Urinary bladder (tissue), 4 donors: Measurements from ENCODE around the gene ARL6IP6. TPM values are rescaled to one million over a fixed set of nuclear protein-coding genes. Genes with fewer than 3 reads are reported as not detected.

ENCODE experiments used
- DNase-seq: peaks from one replicate; pipeline ENCODE4 v3.0.0-alpha.2; 2015; ENCODE audit errors: extremely low spot score
- H3K27ac ChIP-seq: one replicate; pipeline ENCODE4 v1.5.1; 2013; ENCODE audit warnings: low read depth, mild to moderate bottlenecking, moderate library complexity
- H3K36me3 ChIP-seq: one replicate; pipeline ENCODE4 v1.6.1; 2013; ENCODE audit warnings: mild to moderate bottlenecking, moderate library complexity; ENCODE audit not compliant: insufficient read depth
- H3K4me1 ChIP-seq: one replicate; pipeline ENCODE4 v1.6.1; 2013; ENCODE audit warnings: mild to moderate bottlenecking, moderate library complexity; ENCODE audit not compliant: insufficient read depth
- H3K4me3 ChIP-seq: one replicate; pipeline ENCODE4 v1.5.1; 2013; ENCODE audit warnings: low read depth, low read length
- WGBS: extraction: QIAGEN DNeasy Blood & Tissue Kit; methylation state at CpG from one replicate; pipeline ENCODE4 v1.1.7; 2013; 5-methylcytosine and 5-hydroxymethylcytosine counted together
- polyA plus RNA-seq: library from polyadenylated mRNA; stranded (reverse); fragments of 200-250 nt; gene quantifications from one replicate; pipeline ENCODE4 v1.2.3, GENCODE V29; 2013
- total RNA-seq: library from RNA; depleted of rRNA; stranded (reverse); fragments of >200 nt; gene quantifications from one replicate; pipeline ENCODE4 v1.2.3, GENCODE V29; 2014
- donor health status: healthy with polysubstance abuse.
- donor health status: healthy.

The ARL6IP6 gene
- total RNA-seq: 30.2 TPM
- polyA plus RNA-seq: 10.9 TPM

DNA sequence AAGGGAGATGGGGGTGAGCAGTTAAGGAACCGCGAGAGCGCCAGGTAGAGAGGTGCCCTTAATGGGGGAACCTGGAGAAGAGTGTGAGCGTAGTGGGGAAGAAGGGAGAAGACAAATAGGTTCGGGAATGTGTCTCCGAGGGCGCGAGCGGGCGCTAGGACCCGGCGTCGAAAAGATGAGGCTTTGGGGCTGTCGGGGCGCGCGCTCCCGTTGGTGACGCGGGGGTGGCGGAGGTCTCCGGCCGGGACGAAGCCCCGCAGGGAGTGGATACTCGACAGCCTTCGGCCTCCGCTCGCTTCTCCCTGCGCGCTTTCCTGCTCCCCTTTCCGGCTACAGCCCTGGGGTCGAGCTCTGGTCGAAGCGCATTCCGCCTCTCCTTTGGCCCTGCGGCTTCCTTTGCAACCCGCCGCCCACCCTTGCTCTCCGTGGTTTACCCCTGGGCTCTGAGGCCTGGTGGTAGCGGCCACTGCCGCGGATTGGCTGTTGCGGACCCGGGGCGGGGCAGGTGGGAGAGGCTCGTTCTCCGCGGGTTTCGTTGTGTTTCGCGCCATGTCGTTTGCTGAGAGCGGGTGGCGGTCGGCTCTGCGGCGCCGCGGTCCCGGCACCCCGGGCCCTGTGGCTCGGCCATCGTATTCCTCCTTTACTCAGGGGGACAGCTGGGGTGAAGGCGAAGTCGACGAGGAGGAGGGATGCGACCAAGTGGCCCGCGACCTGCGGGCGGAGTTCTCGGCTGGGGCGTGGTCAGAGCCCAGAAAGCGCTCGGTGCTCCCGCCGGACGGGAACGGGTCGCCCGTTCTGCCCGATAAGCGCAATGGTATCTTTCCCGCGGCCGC is at the start of gene ARL6IP6:
Gene ARL6IP6, plus strand, starts transcription at position 545 of the 833 bp plus-strand sequence. Its CDS starts 5 bp downstream, at position 550.
- DNase-seq: peak; percentile 90
- H3K36me3 ChIP-seq: no peaks in the 10 kb centered on the region
- peak within 1 kb of the TSS; percentile 70 for H3K4me3 ChIP-seq
- under 1% methylated on average over 87 of the region's 87 CpGs for WGBS
- peaks cover 2% of the 10 kb centered on the region for H3K4me1 ChIP-seq
- peak within 1 kb of the TSS; percentile 96 for H3K27ac ChIP-seq

- 93% methylated on average over 4 of the region's 4 CpGs for WGBS
- H3K36me3 ChIP-seq: peaks cover 2% of the 10 kb centered on the region
- no peaks in the 10 kb centered on the region for H3K4me1 ChIP-seq
- no peak overlapping the region for H3K4me3 ChIP-seq
- no peak overlapping the region for H3K27ac ChIP-seq
- no peak for DNase-seq
Measured at GRCh38 chr2:152674334-152674733, 44.1 kb upstream of the ARL6IP6 start.

GRCh38 chr2:152676461-152676860 is 42.0 kb upstream of the ARL6IP6 start:
- no peaks in the 10 kb centered on the region for H3K4me1 ChIP-seq
- peaks cover 4% of the 10 kb centered on the region for H3K36me3 ChIP-seq
- H3K4me3 ChIP-seq: no peak overlapping the region
- no peak for DNase-seq
- H3K27ac ChIP-seq: no peak overlapping the region
- WGBS: 87% methylated on average over 3 of the region's 3 CpGs

DNA sequence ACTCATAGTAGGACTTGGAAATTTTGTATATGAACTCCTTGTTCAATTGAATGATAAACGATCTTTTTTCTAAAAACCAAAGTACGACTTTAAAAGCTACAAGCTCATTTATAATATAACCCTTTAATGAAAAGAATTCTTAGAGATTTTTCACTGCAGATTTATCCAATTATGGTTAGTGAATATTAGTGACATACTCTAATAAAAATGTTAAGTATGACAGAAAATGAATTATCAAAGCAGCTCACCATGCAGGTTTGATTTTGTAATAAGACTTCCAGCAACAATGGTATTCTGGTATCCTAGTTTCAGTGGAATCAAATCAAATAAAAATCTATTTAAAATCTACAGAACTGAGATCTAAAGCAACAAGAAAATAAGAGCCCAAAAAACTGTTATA is 39.6 kb upstream of the ARL6IP6 start:
- Histone ChIP-seq H3K4me1 (no peaks in the 10 kb centered on the region), H3K36me3 (peaks cover 4% of the 10 kb centered on the region), H3K4me3 (no peak overlapping the region), H3K27ac (no peak overlapping the region)
- 80% methylated on average over 2 of the region's 2 CpGs for WGBS
- DNase-seq: no peak

DNA sequence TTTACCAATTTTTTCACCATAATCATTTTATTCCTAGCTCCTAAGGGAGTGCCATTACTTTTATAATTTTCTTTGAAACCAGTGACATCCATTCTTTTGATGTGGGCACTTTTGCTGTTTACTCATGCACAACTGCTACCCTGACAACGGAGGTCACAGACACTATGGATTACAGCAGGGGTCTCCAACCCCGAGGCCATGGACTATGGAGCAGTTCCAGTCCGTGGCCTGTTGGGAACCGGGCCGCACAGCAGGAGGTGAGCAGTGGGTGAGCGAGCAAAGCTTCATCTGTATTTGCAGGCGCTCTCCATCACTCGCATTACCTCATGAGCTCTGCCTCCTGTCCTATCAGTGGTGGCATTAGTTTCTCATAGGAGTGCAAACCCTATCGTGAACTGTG is 35.8 kb upstream of the ARL6IP6 start:
- no peak overlapping the region for H3K4me3 ChIP-seq
- WGBS: 96% methylated on average over 9 of the region's 9 CpGs
- peaks cover 2% of the 10 kb centered on the region for H3K36me3 ChIP-seq
- no peak for DNase-seq
- no peak overlapping the region for H3K27ac ChIP-seq
- no peaks in the 10 kb centered on the region for H3K4me1 ChIP-seq

DNA sequence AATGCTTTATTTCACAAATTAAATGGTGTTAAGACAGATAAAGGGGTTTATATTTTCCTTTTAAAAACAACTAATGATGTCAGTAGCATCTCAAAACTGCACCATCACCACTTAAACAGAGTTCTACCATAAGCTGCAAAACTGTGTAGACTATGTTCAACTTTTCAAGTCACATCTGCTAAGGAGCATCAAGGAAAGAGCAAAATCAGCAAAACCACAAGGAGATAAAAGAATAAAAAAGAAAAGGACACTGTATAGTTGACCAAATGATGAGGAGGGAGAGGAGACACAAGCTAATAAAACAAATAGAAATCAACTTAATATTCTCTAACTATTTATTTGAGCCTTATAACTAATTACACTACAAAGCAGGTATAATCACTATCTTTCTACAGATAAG is 35.0 kb upstream of the ARL6IP6 start:
- Histone ChIP-seq H3K27ac (no peak overlapping the region), H3K4me3 (no peak overlapping the region), H3K4me1 (no peaks in the 10 kb centered on the region), H3K36me3 (peaks cover 2% of the 10 kb centered on the region)
- no peak for DNase-seq

GRCh38 chr2:152686321-152686720 is 32.1 kb upstream of the ARL6IP6 start:
- Histone ChIP-seq H3K4me1 (no peaks in the 10 kb centered on the region), H3K27ac (no peak overlapping the region), H3K36me3 (no peaks in the 10 kb centered on the region), H3K4me3 (no peak overlapping the region)
- no peak for DNase-seq

DNA sequence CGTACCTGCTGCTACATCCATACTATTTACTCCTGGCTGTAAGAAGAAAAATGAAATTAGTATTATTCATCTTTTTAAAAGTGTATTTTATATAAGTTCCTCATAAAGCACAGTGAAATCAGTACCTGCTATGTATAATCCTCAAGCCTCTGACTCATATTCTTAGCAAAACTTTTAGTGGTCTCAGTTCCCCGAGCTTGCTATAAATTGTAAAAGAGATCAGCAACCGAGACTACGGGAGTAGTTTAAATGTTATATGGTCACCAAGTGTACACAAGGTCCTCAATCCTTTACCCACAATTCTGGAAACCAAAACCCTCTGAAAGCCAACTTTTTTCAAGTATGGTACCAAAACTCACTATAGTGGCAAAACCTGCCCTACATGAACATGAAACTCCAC is 25.4 kb upstream of the ARL6IP6 start:
- no peak overlapping the region for H3K4me3 ChIP-seq
- no peaks in the 10 kb centered on the region for H3K4me1 ChIP-seq
- WGBS: 93% methylated on average over 4 of the region's 4 CpGs
- no peaks in the 10 kb centered on the region for H3K36me3 ChIP-seq
- DNase-seq: no peak
- peak overlapping the region; percentile 2 for H3K27ac ChIP-seq

GRCh38 chr2:152694161-152694661 is 24.2 kb upstream of the ARL6IP6 start:
- no peak overlapping the region for H3K4me3 ChIP-seq
- no peaks in the 10 kb centered on the region for H3K4me1 ChIP-seq
- no peak overlapping the region for H3K27ac ChIP-seq
- 71% methylated on average over 8 of the region's 8 CpGs for whole genome bisulfite sequencing
- no peak for DNase-seq
- no peaks in the 10 kb centered on the region for H3K36me3 ChIP-seq

GRCh38 chr2:152695763-152696162 is 22.7 kb upstream of the ARL6IP6 start:
- Histone ChIP-seq H3K4me1 (no peaks in the 10 kb centered on the region), H3K27ac (no peak overlapping the region), H3K4me3 (no peak overlapping the region), H3K36me3 (no peaks in the 10 kb centered on the region)
- 98% methylated on average over 3 of the region's 3 CpGs for WGBS
- no peak for DNase-seq

- Histone ChIP-seq H3K4me3 (no peak overlapping the region), H3K4me1 (no peaks in the 10 kb centered on the region), H3K27ac (no peak overlapping the region), H3K36me3 (no peaks in the 10 kb centered on the region)
- WGBS: 78% methylated on average over 1 of the region's 1 CpG
- DNase-seq: no peak
Measured at GRCh38 chr2:152696476-152696875, 21.9 kb upstream of the ARL6IP6 start.

DNA sequence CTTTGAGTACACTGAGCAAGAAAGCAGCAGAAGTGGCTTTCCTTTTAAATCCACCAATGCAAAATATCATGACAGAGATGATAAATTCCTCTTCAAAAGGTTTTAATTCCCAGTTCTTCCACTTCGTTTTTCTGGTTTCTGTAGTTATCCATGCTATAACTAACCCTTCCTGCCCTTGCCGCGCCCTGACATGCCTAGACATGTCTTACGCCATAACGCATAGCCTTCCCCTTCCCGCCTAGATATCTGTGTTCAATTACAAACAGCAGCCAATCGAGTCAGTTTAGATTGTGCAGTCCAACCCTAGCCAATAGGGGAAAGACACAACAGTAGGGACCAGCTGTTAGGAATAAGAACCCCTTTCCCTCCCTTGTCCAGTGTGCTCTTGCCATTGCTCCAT is 17.2 kb upstream of the ARL6IP6 start:
- Histone ChIP-seq H3K36me3 (peaks cover 3% of the 10 kb centered on the region), H3K4me3 (no peak overlapping the region), H3K27ac (no peak overlapping the region), H3K4me1 (no peaks in the 10 kb centered on the region)
- WGBS: 96% methylated on average over 7 of the region's 7 CpGs
- no peak for DNase-seq

- H3K36me3 ChIP-seq: peaks cover 3% of the 10 kb centered on the region
- H3K4me1 ChIP-seq: no peaks in the 10 kb centered on the region
- H3K4me3 ChIP-seq: no peak overlapping the region
- WGBS: 91% methylated on average over 4 of the region's 4 CpGs
- no peak overlapping the region for H3K27ac ChIP-seq
- no peak for DNase-seq
Measured at GRCh38 chr2:152706477-152707021, 11.9 kb upstream of the ARL6IP6 start.

- Histone ChIP-seq H3K27ac (no peak overlapping the region), H3K4me1 (no peaks in the 10 kb centered on the region), H3K36me3 (peaks cover 7% of the 10 kb centered on the region), H3K4me3 (no peak overlapping the region)
- WGBS: 95% methylated on average over 2 of the region's 2 CpGs
- no peak for DNase-seq
Measured at GRCh38 chr2:152708742-152709141, 9.7 kb upstream of the ARL6IP6 start.
